ENCODE data around the gene TMEM108. TPM values are rescaled to one million over a fixed set of nuclear protein-coding genes. Genes with fewer than 3 reads are reported as not detected.

Gene TMEM108
- total and polyA plus RNA-seq, 10 of the 15 experiments (the other 5 are each of a cell fraction or from before 2014, with no cell fraction given) = 0.02 to 0.58 (median 0.12) TPM; not detected in 5

GRCh38 chr3:133113927-133114597, 75.9 kb downstream of the TMEM108 start:
- H3K4me3 ChIP-seq = no peak overlapping the region
- ChIA-PET SMC1A (ENCODE audit: uncharacterized antibody, unreplicated experiment) (no interaction called here), POLR2A (no interaction called here), CTCF (no interaction called here), RAD21 (ENCODE audit: unreplicated experiment) (no interaction called here)
- no peaks in the 10 kb centered on the region for H3K79me2 ChIP-seq (ENCODE audit: control insufficient read depth, insufficient read depth, low read length)
- H3K27ac ChIP-seq (ENCODE audit: control insufficient read depth, insufficient read depth) = no peak overlapping the region
- no peaks in the 10 kb centered on the region for H3K27me3 ChIP-seq (replicated peaks in 1 of 2; ENCODE audit: control insufficient read depth in 2 of 2, insufficient read depth in 2 of 2, low read length in 1 of 2)
- 44% methylated on average over 3 of the region's 3 CpGs for WGBS (ENCODE audit: insufficient coverage, insufficient replicate concordance, low lambda C conversion rate, missing lambda C conversion rate)
- intact Hi-C loops (cut with micrococcal nuclease; ENCODE audit: unreplicated experiment) (no loop called here), in situ Hi-C loops (cut with MboI) (no loop called here)
- H4K20me1 ChIP-seq (ENCODE audit: control insufficient read depth, insufficient read depth) = no peaks in the 10 kb centered on the region
- H3K4me2 ChIP-seq (ENCODE audit: control insufficient read depth, insufficient read depth) = no peak overlapping the region
- BruUV-seq (replicated peaks) = no TSS peak
- FAIRE-seq (no peak), DNase-seq (ENCODE audit: low read depth, low spot score) (no peak), ATAC-seq (no peak)
- no peak overlapping the region for H3K9ac ChIP-seq (ENCODE audit: control insufficient read depth, insufficient read depth, low read length)
- no peaks in the 10 kb centered on the region for H3K4me1 ChIP-seq (ENCODE audit: control insufficient read depth, insufficient read depth, low read length)
- H2AFZ ChIP-seq (ENCODE audit: control insufficient read depth, low read depth, low read length) = no peak overlapping the region
- H3K36me3 ChIP-seq (ENCODE audit: control insufficient read depth in 2 of 2, insufficient read depth in 2 of 2, low read length in 1 of 2) = no peaks in the 10 kb centered on the region
- no peaks in the 10 kb centered on the region for H3K9me3 ChIP-seq (replicated peaks; ENCODE audit: control insufficient read depth, insufficient read depth, low read length)
- TF ChIP-seq CUX1 (IDR thresholded peaks at IDR 0.05; ENCODE audit: insufficient replicate concordance, low read depth, low read length) = no peak
- no peak for TF ChIP-seq NKRF (conservative IDR thresholded peaks at IDR 0.05)
- no peak for TF ChIP-seq ELK1 (IDR thresholded peaks at IDR 0.05; ENCODE audit: low read depth, low read length)
- no peak for TF ChIP-seq POU2F2 (IDR thresholded peaks at IDR 0.05; ENCODE audit: borderline replicate concordance, low read depth, low read length)
- no peak for TF ChIP-seq HCFC1 (IDR thresholded peaks at IDR 0.05; ENCODE audit: low read length)
- TF ChIP-seq MLLT1 (IDR thresholded peaks at IDR 0.05) = no peak
- TF ChIP-seq TCF12 (IDR thresholded peaks at IDR 0.05; ENCODE audit: low read depth, low read length) = no peak
- no peak for TF ChIP-seq POLR2A (IDR thresholded peaks at IDR 0.05; ENCODE audit: low read depth, low read length)
- TF ChIP-seq HDAC6 (IDR thresholded peaks at IDR 0.05; ENCODE audit: unreplicated experiment) = no peak

Measured in GM12878 (cell line).